Heart right ventricle (tissue), 16 donors: ENCODE results near the gene IFITM1. TPM values are rescaled to one million over a fixed set of nuclear protein-coding genes. Genes with fewer than 3 reads are reported as not detected.
"Not testable (repeated sequence)": the region's sequence is repeated elsewhere in the genome, so short reads cannot be mapped to it uniquely, and the experiment has no call there.

Source experiments
- ATAC-seq, 8 donors: fragments of 200-7000 bp; cut with Tn5 transposase; one replicate each; pipeline ENCODE4 v1.9.1; 2020; ENCODE audit warnings: mild to moderate bottlenecking in 8 of 8, moderate library complexity in 8 of 8, moderate number of reproducible peaks in 1 of 8
- DNase-seq, 2 donors: peaks; one replicate each; pipeline ENCODE4 v3.0.0-alpha.2; 2020
- H3K27ac ChIP-seq, 10 donors: fragments of 200-600 bp; sonication (generic) in 2 of 10; one replicate each; pipeline versions ENCODE4 v1.5.0 to v1.8.0; 2020 to 2022; ENCODE audit warnings: mild to moderate bottlenecking in 3 of 10
- H3K27me3 ChIP-seq, 7 donors: fragments of 200-600 bp; one replicate each; pipeline ENCODE4 v1.8.0; 2021 to 2022; ENCODE audit warnings: mild to moderate bottlenecking in 2 of 7
- H3K36me3 ChIP-seq, 9 donors: fragments of 200-600 bp; sonication (generic) in 1 of 9; one replicate each; pipeline versions ENCODE4 v1.5.0 to v1.8.0; 2020 to 2022; ENCODE audit warnings: mild to moderate bottlenecking in 2 of 9
- H3K4me1 ChIP-seq, 9 donors: fragments of 200-600 bp; sonication (generic) in 1 of 9; one replicate each; pipeline versions ENCODE4 v1.5.0 to v1.8.0; 2020 to 2022; ENCODE audit warnings: mild to moderate bottlenecking in 4 of 9
- H3K4me3 ChIP-seq, 10 donors: fragments of 200-600 bp; sonication (generic) in 2 of 10; one replicate each; pipeline versions ENCODE4 v1.5.0 to v1.8.0; 2020 to 2022; ENCODE audit warnings: mild to moderate bottlenecking in 7 of 10, moderate library complexity in 2 of 10
- H3K9me3 ChIP-seq, 11 donors: fragments of 200-600 bp in 10 of 11; sonication (generic) in 2 of 11; one replicate each; pipeline versions ENCODE4 v1.5.0 to v1.8.0; 2013 to 2022; ENCODE audit warnings: mild to moderate bottlenecking in 2 of 11, control low read depth in 1 of 11, moderate library complexity in 1 of 11
- WGBS, 2 donors: extraction: QIAGEN DNeasy Blood & Tissue Kit; methylation state at CpG; one replicate each; pipeline ENCODE4 v1.1.7; 2013; ENCODE audit warnings: inconsistent platforms in 1 of 2; 5-methylcytosine and 5-hydroxymethylcytosine counted together
- intact Hi-C, 10 donors: fragments of 100-400 bp; cut with DNase I; formaldehyde crosslinking; loops; one replicate each; pipeline versions ENCODE4 v1.11.1 to v1.14.2; 2022
- polyA plus RNA-seq, 2 donors: library from polyadenylated mRNA; stranded (reverse); fragments of 200-250 nt; gene quantifications; one replicate each; pipeline ENCODE4 v1.2.3, GENCODE V29; 2013
- total RNA-seq, 10 donors: library from RNA; stranded (reverse); fragmentation: NEBNext Ultra II Directional in 3 of 10; extraction: Animal tissue kit (Norgen Biotek cat#: 25700) in 3 of 10; gene quantifications; one replicate each; pipeline versions ENCODE4 v1.2.1 to v1.2.4, GENCODE V29; 2021 to 2023
- TF ChIP-seq, protein P1 (sequence below), 9 donors: fragments of 200-600 bp; sonication (generic) in 2 of 9; IDR thresholded peaks; one replicate each; pipeline versions ENCODE4 v1.5.0 to v1.8.0; 2021 to 2022; ENCODE audit warnings: antibody characterized with exemption in 9 of 9, mild to moderate bottlenecking in 5 of 9, moderate library complexity in 1 of 9
- donor health status: Arrhythmogenic right ventricular cardiomyopathy.
- donor health status: ischemic (EF 13 %, LVEDD 7.1; RV severe dilation, severe dysfunction).
- donor health status: healthy with polysubstance abuse.
- donor health status: DM: no; HTN: yes; CAD: no.
- donor health status: DM: no; HTN: no; CAD: no.
- donor health status: ischemic (EF 25% LVEDD 6.9; RV normal size, moderate dysfunction).
- donor health status: ischemic (EF 25% LVEDD 5.7; RV mildly dilated, moderate dysfunction).
- donor health status: healthy.
- donor health status: DM: yes; HTN: yes; CAD: no.
- donor health status: Ischemic cardiomyopathy.
- donor health status: ischemic (EF 35%, LVEDD 5.7; RV mildly dilated, moderate dysfunction).
- donor health status: nonischemic (EF 11% LVEDD 7.7; RV severe dilation, severe dysfunction).
- donor health status: DM: yes; HTN: yes; CAD: no.
- donor health status: PGD.
- donor health status: ischemic (EF 29% LVEDD 5.4; RV normal size, mild dysfunction).
- donor health status: nonischemic (EF 23%, LVEDD 6.1; RV moderate dilation, normal function).

IFITM1 gene
- total and polyA plus RNA-seq, 12 donors: 51.6 to 427 (median 120) TPM

DNA sequence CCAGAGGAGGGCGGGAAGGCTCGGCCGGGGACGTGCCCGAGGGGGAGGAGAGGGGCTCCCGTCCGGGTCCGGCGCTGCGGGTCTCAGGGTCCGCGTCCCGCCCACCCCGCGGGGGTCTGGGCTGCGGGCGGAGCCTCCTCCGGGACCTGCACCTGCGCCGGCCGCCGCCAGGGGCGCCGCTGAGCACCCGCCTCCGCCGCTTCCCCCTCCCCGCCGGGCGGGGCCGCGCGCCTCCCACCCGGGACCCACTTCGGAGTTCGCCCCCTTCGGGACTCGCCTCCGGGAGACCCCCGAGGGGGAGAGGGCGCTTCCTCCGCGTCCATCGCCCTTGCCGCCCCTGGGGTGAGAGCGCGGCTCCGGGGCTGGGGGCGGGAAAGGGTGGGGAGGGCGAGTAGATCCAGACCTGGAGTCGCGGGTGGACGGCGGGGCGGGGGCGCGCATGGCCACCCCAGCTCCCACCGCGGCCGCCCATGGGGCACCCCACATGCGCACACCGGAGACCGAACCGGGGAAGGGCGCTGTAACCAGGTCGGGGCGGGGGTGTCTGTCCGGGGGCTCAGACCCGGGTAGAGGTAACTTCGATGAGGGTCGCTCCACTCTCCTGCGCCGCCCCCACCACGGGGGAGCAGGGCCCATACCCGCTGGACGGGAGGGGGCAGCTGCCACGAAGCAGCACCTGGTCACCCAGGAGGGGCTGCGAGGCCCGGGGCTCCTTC, 4.7 kb downstream of the IFITM1 start:
- ATAC-seq: peak; percentile 21 to 70 (median 54)
- not testable (repeated sequence) for DNase-seq, H3K9me3 ChIP-seq
- peaks cover 0 to 23% (median 12%) of the 10 kb centered on the region in 7 donors for H3K27me3 ChIP-seq
- 3 to 4% methylated on average over 11 to 16 of the region's 79 CpGs for WGBS, 2 donors
- H3K27ac ChIP-seq: peak overlapping the region; percentile 70 to 99 (median 96)
- TF ChIP-seq, protein P1, sequence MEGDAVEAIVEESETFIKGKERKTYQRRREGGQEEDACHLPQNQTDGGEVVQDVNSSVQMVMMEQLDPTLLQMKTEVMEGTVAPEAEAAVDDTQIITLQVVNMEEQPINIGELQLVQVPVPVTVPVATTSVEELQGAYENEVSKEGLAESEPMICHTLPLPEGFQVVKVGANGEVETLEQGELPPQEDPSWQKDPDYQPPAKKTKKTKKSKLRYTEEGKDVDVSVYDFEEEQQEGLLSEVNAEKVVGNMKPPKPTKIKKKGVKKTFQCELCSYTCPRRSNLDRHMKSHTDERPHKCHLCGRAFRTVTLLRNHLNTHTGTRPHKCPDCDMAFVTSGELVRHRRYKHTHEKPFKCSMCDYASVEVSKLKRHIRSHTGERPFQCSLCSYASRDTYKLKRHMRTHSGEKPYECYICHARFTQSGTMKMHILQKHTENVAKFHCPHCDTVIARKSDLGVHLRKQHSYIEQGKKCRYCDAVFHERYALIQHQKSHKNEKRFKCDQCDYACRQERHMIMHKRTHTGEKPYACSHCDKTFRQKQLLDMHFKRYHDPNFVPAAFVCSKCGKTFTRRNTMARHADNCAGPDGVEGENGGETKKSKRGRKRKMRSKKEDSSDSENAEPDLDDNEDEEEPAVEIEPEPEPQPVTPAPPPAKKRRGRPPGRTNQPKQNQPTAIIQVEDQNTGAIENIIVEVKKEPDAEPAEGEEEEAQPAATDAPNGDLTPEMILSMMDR (IDR thresholded peaks at IDR 0.05): peak in 1 of 9 donors; percentile 15
- intact Hi-C loops: loop anchor here in 1 of 10 donors (10.0 kb wide), 1 partner anchor 64 kb away; no protein-coding TSS in a partner anchor
- H3K4me3 ChIP-seq: peak overlapping the region; percentile 59 to 95 (median 82)
- H3K36me3 ChIP-seq: peaks cover 0 to 23% (median 0%) of the 10 kb centered on the region in 9 donors
- peaks cover 0 to 41% (median 25%) of the 10 kb centered on the region in 9 donors for H3K4me1 ChIP-seq

DNA sequence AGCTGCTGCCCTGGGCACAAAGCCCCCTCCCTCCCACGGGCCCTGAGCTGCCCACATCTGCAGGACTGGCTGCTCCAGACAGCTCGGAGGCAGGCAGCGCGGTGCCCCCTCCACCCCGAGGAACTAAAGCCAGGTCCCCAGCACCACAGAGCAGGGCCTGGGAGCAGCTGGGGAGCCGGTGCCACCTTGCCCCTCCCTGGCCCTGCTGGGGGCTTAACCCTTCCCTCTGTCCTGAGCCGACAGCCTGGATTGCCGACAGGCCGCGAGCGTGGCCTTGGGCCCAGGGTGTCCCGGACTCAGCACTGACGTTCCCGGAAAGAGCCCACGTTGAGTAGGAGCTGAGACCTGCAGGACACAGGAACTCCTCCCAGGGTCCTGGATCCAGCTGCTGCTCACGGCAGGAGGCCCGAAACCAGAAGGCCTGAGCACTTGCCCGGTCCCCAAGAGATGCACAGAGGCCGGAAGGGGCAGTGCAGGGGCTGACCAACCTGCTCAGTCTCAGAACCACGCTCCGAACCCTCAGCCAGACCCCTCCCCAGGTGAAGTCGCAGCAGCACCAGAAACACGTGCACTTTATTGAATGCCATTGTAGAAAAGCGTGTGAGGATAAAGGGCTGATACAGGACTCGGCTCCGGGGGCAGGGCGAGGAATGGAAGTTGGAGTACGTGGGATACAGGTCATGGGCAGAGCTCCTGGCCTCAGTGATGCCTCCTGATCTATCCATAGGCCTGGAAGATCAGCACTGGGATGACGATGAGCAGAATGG, 5.5 kb downstream of the IFITM1 start:
- DNase-seq, H3K9me3 ChIP-seq: not testable (repeated sequence)
- Histone ChIP-seq H3K4me3 (peak overlapping the region; percentile 59 to 95 (median 79)), H3K27ac (peak overlapping the region; percentile 70 to 99 (median 96)), H3K36me3 (peaks cover 0 to 23% (median 0%) of the 10 kb centered on the region in 9 donors), H3K27me3 (peaks cover 0 to 23% (median 12%) of the 10 kb centered on the region in 7 donors), H3K4me1 (peaks cover 3 to 45% (median 29%) of the 10 kb centered on the region in 9 donors)
- ATAC-seq: peak; percentile 15 to 59 (median 27)
- intact Hi-C loops: loop anchor here in 1 of 10 donors (10.0 kb wide), 1 partner anchor 65 kb away; no protein-coding TSS in a partner anchor
- WGBS, 2 donors: 18 to 38% methylated on average over 19 of the region's 29 CpGs

GRCh38 chr11:319888-320273, 6.0 kb downstream of the IFITM1 start:
- peak overlapping the region; percentile 59 to 95 (median 79) for H3K4me3 ChIP-seq
- peak in 7 of 8 donors; percentile 0 to 37 (median 17) for ATAC-seq
- peaks cover 0 to 23% (median 0%) of the 10 kb centered on the region in 9 donors for H3K36me3 ChIP-seq
- peaks cover 5 to 51% (median 35%) of the 10 kb centered on the region in 9 donors for H3K4me1 ChIP-seq
- H3K9me3 ChIP-seq, DNase-seq: not testable (repeated sequence)
- H3K27ac ChIP-seq: peak overlapping the region; percentile 70 to 99 (median 96)
- intact Hi-C loops: loop anchor here in 1 of 10 donors (10.0 kb wide), 1 partner anchor 65 kb away; no protein-coding TSS in a partner anchor
- peaks cover 0 to 23% (median 12%) of the 10 kb centered on the region in 7 donors for H3K27me3 ChIP-seq
- 21 to 30% methylated on average over 5 to 10 of the region's 10 CpGs for WGBS, 2 donors

DNA sequence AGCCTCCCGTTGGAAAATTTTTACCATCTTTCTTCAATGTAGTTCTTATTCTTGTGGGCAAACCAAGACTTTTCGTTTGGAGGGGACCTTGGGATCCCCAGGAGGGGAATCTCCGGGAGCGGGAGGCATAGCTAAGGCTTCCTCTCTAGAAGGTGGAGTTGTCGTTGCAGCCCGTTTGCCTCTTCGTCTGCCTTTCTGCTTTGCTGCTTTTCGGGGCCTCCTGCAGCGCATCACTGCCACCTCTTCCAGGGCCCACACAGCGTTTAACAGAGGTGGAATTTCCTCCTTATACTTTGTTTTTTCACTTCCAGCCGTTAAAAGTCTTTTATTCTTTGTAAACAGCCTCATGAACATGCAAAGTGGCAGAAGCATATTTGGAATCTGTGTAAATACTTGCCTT, 10.3 kb downstream of the IFITM1 start:
- Histone ChIP-seq H3K36me3 (peaks cover 0 to 4% (median 0%) of the 10 kb centered on the region in 9 donors), H3K4me1 (peaks cover 15 to 55% (median 42%) of the 10 kb centered on the region in 9 donors), H3K4me3 (peak overlapping the region in 2 of 10 donors; percentile 24 to 25), H3K27me3 (no peaks in the 10 kb centered on the region), H3K27ac (peak overlapping the region; percentile 81 to 98 (median 96)), H3K9me3 (no peaks in the 10 kb centered on the region)
- 64 to 69% methylated on average over 11 of the region's 11 CpGs for WGBS, 2 donors
- ATAC-seq (no peak), DNase-seq (no peak)
- TF ChIP-seq, protein P1 (IDR thresholded peaks at IDR 0.05): no peak
- intact Hi-C loops: no loop called here

GRCh38 chr11:324593-325517, 11.0 kb downstream of the IFITM1 start:
- ATAC-seq, H3K27me3 ChIP-seq, intact Hi-C loops, H3K36me3 ChIP-seq, H3K9me3 ChIP-seq: not testable (repeated sequence)
- peak overlapping the region in 4 of 10 donors; percentile 14 to 25 (median 22) for H3K4me3 ChIP-seq
- H3K27ac ChIP-seq: peak overlapping the region; percentile 90 to 98 (median 96)
- WGBS, 2 donors: 48 to 54% methylated on average over 26 of the region's 34 CpGs
- DNase-seq: peak in 1 of 2 donors; percentile 52
- peaks cover 15 to 55% (median 42%) of the 10 kb centered on the region in 9 donors for H3K4me1 ChIP-seq
